IPS-NIHi7 (cell line): ENCODE results near the gene DENND4A.
"Not testable (repeated sequence)": the region's sequence is repeated elsewhere in the genome, so short reads cannot be mapped to it uniquely, and the experiment has no call there.

Experiments used
- DNase-seq: peaks from one replicate; pipeline ENCODE4 v3.0.0; 2012; ENCODE audit warnings: mixed read lengths; ENCODE audit errors: extremely low spot score

The DENND4A gene

GRCh38 chr15:65757256-65757655 is 34.8 kb downstream of the DENND4A start:
- DNase-seq: no peak

- no peak for DNase-seq
Observed at GRCh38 chr15:65752151-65752700, 39.9 kb downstream of the DENND4A start.

GRCh38 chr15:65751431-65751830 is 40.7 kb downstream of the DENND4A start:
- DNase-seq: no peak

- DNase-seq: no peak
Observed at GRCh38 chr15:65747265-65747664, 44.8 kb downstream of the DENND4A start.

- DNase-seq: no peak
Observed at GRCh38 chr15:65743637-65744252, 48.3 kb downstream of the DENND4A start.

GRCh38 chr15:65740148-65740547 is 51.9 kb downstream of the DENND4A start:
- no peak for DNase-seq

- no peak for DNase-seq
Observed at GRCh38 chr15:65738649-65739048, 53.4 kb downstream of the DENND4A start.

- DNase-seq: not testable (repeated sequence)
Observed at GRCh38 chr15:65733599-65733998, 58.5 kb downstream of the DENND4A start.

GRCh38 chr15:65732698-65733097 is 59.4 kb downstream of the DENND4A start:
- DNase-seq: no peak

- no peak for DNase-seq
Observed at GRCh38 chr15:65731926-65732325, 60.2 kb downstream of the DENND4A start.

- DNase-seq: no peak
Observed at GRCh38 chr15:65730549-65731172, 61.4 kb downstream of the DENND4A start.

GRCh38 chr15:65724464-65725215 is 67.5 kb downstream of the DENND4A start:
- no peak for DNase-seq

GRCh38 chr15:65723876-65724275 is 68.2 kb downstream of the DENND4A start:
- no peak for DNase-seq

GRCh38 chr15:65722191-65722590 is 69.9 kb downstream of the DENND4A start:
- DNase-seq: no peak

GRCh38 chr15:65712415-65712814 is 79.7 kb downstream of the DENND4A start:
- DNase-seq: no peak

- DNase-seq: no peak
Observed at GRCh38 chr15:65695081-65695480, 97.0 kb downstream of the DENND4A start.

- DNase-seq: no peak
Observed at GRCh38 chr15:65690778-65691177, 101.3 kb downstream of the DENND4A start.

- no peak for DNase-seq
Observed at GRCh38 chr15:65690173-65690572, 101.9 kb downstream of the DENND4A start.

GRCh38 chr15:65688462-65688861 is 103.6 kb downstream of the DENND4A start:
- no peak for DNase-seq

GRCh38 chr15:65682404-65682911 is 109.6 kb downstream of the DENND4A start:
- no peak for DNase-seq

- DNase-seq: no peak
Observed at GRCh38 chr15:65680544-65680943, 111.5 kb downstream of the DENND4A start.

GRCh38 chr15:65676123-65676522 is 116.0 kb downstream of the DENND4A start:
- DNase-seq: no peak
